Panc1 (cell line): Measurements from ENCODE around the gene DLG2. TPM values are rescaled to one million over a fixed set of nuclear protein-coding genes. Genes with fewer than 3 reads are reported as not detected.

ENCODE experiments used
- ATAC-seq: fragments of 200-7000 bp; cut with Tn5 transposase; 2 replicates; pipeline ENCODE4 v1.9.1; 2020; ENCODE audit warnings: mild to moderate bottlenecking, moderate library complexity
- BruUV-seq: library from RNA; stranded (reverse); fragments of 400-500 nt; replicated peaks from 2 replicates; lab custom pipeline; 2021; lab: Mats Ljungman, UMichigan
- CTCF ChIA-PET: fragments of 300-600 bp; sonication (Branson Sonifier 250); formaldehyde crosslinking; loops from one replicate; lab custom pipeline; 2022; ENCODE audit warnings: antibody characterized with exemption; lab: Charles Lee
- POLR2A ChIA-PET: fragments of 300-600 bp; sonication (Branson Sonifier 250); formaldehyde crosslinking; loops from one replicate; lab custom pipeline; 2022; ENCODE audit warnings: antibody characterized with exemption; lab: Charles Lee
- DNase-seq: peaks from one replicate; pipeline ENCODE4 v3.0.0-alpha.2; 2010; ENCODE audit warnings: low read depth, low spot score
- H3K27ac ChIP-seq: 2 replicates; pipeline ENCODE4 v1.5.1; 2011; ENCODE audit warnings: mild to moderate bottlenecking, low read length, inconsistent platforms
- H3K27me3 ChIP-seq: fragments of 200-500 bp; sonication (Bioruptor generic); 2 replicates; pipeline ENCODE4 v1.6.0; 2014; ENCODE audit warnings: low read length, inconsistent platforms; ENCODE audit not compliant: control insufficient read depth, insufficient read depth
- H3K36me3 ChIP-seq: fragments of 200-500 bp; sonication (Bioruptor generic); 2 replicates; pipeline ENCODE4 v1.5.1; 2014; ENCODE audit warnings: inconsistent platforms, mild to moderate bottlenecking, low read length, moderate library complexity; ENCODE audit not compliant: control insufficient read depth, insufficient read depth
- H3K4me1 ChIP-seq: 2 replicates; pipeline ENCODE4 v1.5.1; 2011; ENCODE audit warnings: inconsistent platforms, mild to moderate bottlenecking, low read length, moderate library complexity; ENCODE audit not compliant: control insufficient read depth, insufficient read depth
- H3K4me3 ChIP-seq, 2 experiments: 2 replicates each; pipeline ENCODE4 v1.5.1; 2011 to 2012; ENCODE audit warnings: low read depth in 2 of 2, low read length in 2 of 2, mild to moderate bottlenecking in 2 of 2, inconsistent platforms in 1 of 2, moderate library complexity in 1 of 2
- H3K9me3 ChIP-seq: fragments of 200-500 bp; sonication (Bioruptor generic); 2 replicates; pipeline ENCODE4 v1.5.1; 2014; ENCODE audit warnings: low read depth, mild to moderate bottlenecking, inconsistent platforms, low read length, moderate library complexity; ENCODE audit not compliant: control insufficient read depth, insufficient read depth
- CTCF ChIP-seq: fragments of 450-650 bp; IDR thresholded peaks from 2 replicates; pipeline ENCODE4 v1.5.1; 2017; ENCODE audit warnings: mild to moderate bottlenecking
- POLR2AphosphoS5 ChIP-seq: IDR thresholded peaks from 2 replicates; pipeline ENCODE4 v1.6.1; 2012; ENCODE audit warnings: mild to moderate bottlenecking, low read depth, low read length, moderate library complexity
- REST ChIP-seq, 2 experiments: IDR thresholded peaks; 2 replicates each; pipeline ENCODE4 v1.6.1; 2011 to 2012; ENCODE audit warnings: low read depth in 2 of 2, control low read depth in 1 of 2, low read length in 1 of 2, mild to moderate bottlenecking in 1 of 2, moderate library complexity in 1 of 2; ENCODE audit not compliant: insufficient read depth in 1 of 2
- SIN3A ChIP-seq: IDR thresholded peaks from 2 replicates; pipeline ENCODE4 v1.6.1; 2012; ENCODE audit warnings: low read depth, mild to moderate bottlenecking, low read length, moderate library complexity, borderline replicate concordance; ENCODE audit not compliant: insufficient read depth
- TCF7L2 ChIP-seq: IDR thresholded peaks from 2 replicates; pipeline ENCODE4 v1.6.1; 2011; ENCODE audit warnings: mild to moderate bottlenecking, low read depth, low read length, inconsistent platforms
- in situ Hi-C: cut with HindIII; loops from 2 replicates; pipeline ENCODE4 v1.10.0; 2016; ENCODE audit warnings: low sequenced_read_pairs, low pct_unique_long_range_greater_than_20kb
- intact Hi-C: fragments of 100-400 bp; cut with micrococcal nuclease; formaldehyde crosslinking; loops from one replicate; pipeline ENCODE4 v1.10.0; 2022; ENCODE audit not compliant: unreplicated experiment
- total RNA-seq: library from RNA; stranded (reverse); gene quantifications from one replicate; pipeline ENCODE4 v1.2.1, GENCODE V29; 2021; ENCODE audit not compliant: unreplicated experiment

DLG2 gene
- total RNA-seq, 1 experiment from 2014 or later = 4.2 TPM

- TF ChIP-seq TCF7L2 (no peak), SIN3A (no peak), POLR2AphosphoS5 (no peak), CTCF (no peak), REST (IDR thresholded peaks at IDR 0.05; ENCODE audit: insufficient read depth in 1 of 2, low read depth in 2 of 2, low read length in 1 of 2) (no peak)
- Histone ChIP-seq H3K27me3 (no peaks in the 10 kb centered on the region), H3K9me3 (no peaks in the 10 kb centered on the region), H3K27ac (no peak overlapping the region), H3K4me3 (no peak overlapping the region), H3K4me1 (no peaks in the 10 kb centered on the region), H3K36me3 (no peaks in the 10 kb centered on the region)
- intact Hi-C loops (no loop called here), in situ Hi-C loops (no loop called here)
- no TSS peak for BruUV-seq
- ChIA-PET POLR2A (no interaction called here), CTCF (no interaction called here)
- no peak for DNase-seq
- no peak for ATAC-seq
Measured at GRCh38 chr11:84339796-84340195, 1287.3 kb downstream of the DLG2 start.

GRCh38 chr11:84333221-84333620 is 1293.9 kb downstream of the DLG2 start:
- no TSS peak for BruUV-seq
- POLR2A ChIA-PET = no interaction called here

More at GRCh38 chr11:84333221-84333620, 1293.9 kb downstream of the DLG2 start:
- no peak for TF ChIP-seq CTCF
- no peak for TF ChIP-seq REST (IDR thresholded peaks at IDR 0.05; ENCODE audit: insufficient read depth in 1 of 2, low read depth in 2 of 2, low read length in 1 of 2)
- TF ChIP-seq POLR2AphosphoS5 = no peak
- no peak for TF ChIP-seq TCF7L2
- no peak for TF ChIP-seq SIN3A
- ATAC-seq = no peak
- Histone ChIP-seq H3K4me3 (no peak overlapping the region), H3K36me3 (no peaks in the 10 kb centered on the region), H3K4me1 (no peaks in the 10 kb centered on the region), H3K9me3 (no peaks in the 10 kb centered on the region), H3K27ac (no peak overlapping the region), H3K27me3 (no peaks in the 10 kb centered on the region)
- no peak for DNase-seq
- CTCF ChIA-PET = no interaction called here
- in situ Hi-C loops (no loop called here), intact Hi-C loops (no loop called here)
